Measurements from ENCODE around the gene HDHD5.

Gene HDHD5

GRCh38 chr22:17119481-17120202 is 39.4 kb downstream of the HDHD5 start:
- no peak for DNase-seq

DNA sequence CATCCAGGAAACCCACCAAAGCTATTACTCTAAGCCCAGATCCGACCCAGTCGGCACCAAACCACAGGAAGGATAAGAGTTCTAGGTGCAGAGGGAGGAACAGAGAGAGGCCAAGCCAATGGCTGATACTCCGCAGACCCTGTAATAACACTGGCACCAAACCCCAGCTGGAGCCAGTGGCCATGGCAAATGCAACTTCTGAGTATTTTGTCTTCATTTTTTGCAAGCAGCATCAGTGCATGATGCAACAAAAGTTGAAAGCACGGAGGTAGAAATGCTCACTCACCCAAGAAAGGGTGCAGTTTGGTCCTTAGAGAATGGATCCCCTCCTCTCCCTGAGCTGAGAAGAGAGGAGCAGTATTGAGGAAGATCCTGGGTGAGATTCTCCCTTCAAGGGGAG is 40.7 kb downstream of the HDHD5 start:
- no peak for DNase-seq

DNA sequence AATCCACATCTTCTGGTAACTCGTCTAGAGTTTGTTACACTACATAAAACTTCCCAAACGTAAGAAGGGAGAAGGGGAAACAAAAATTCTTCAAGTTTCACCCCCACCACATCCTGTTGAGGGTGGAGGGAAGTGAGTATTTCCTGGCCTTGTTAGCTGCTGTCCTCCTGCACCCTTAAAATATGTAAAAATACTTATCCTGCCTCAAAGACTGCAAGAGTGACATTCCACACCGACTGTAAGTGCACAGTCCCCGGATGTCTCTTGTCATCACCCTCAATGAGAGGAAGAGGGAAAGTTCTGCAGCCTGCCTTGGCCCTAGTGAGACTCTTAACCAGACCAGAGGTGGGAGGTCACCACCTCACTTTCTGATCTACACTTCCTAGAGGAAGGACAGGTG is 41.2 kb downstream of the HDHD5 start:
- peak; percentile 24 for DNase-seq

DNA sequence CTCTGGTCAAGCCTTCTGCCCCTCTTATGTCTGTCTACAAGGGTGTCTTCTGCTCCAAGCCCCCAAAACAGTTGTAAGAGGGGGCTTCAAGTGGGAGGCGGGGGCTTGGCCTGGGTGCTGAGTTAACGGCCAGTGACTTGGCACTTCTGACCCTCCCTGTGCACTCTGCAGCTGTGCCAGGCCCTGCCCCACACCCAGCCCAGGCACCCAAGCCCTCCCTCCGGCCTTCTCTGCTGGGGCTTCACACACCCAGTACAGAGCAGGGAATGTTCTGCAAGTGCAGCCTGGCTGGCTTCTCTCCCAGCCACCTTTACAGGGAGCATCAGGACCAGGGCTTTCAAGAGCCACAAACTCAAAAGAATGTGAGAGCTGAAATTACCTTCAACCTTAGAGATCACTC is 41.7 kb downstream of the HDHD5 start:
- DNase-seq: no peak

DNA sequence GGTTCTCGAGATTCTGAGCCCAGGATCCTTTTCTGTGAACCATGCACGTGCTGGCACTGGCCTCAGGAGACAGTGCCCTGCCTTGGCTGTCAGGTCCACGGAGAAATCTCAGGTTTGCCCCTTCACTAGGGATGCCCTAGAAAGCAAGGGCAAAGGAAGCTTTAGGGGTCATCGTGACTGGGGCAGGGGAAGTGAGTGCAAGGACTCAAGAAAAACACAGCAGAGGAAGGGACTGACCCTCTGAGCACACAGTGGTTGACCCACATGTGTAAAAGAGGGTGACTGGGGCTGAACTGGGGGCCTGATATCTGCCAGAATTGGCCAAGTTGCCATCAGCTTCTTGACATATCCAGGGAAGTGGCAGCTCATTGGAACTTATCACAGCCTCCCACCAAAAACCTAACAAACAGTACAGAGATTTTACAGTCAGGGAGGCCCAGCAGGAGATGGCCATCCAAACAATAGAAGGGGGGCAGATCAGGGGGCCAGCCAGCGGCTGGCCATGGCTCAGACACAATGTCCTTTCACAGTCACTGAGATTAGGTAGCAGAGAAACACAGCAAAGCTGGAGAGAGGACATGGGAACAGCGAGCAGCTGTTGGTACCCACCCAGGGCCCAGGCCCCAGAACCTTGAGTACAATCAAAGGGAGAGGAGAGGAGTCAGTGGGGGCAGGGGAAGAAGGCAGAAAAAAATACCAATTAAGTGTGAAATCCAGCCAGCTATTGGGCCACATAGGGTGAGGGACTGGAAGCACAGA is 42.3 kb downstream of the HDHD5 start:
- DNase-seq: no peak

GRCh38 chr22:17115945-17116565 is 43.0 kb downstream of the HDHD5 start:
- DNase-seq: no peak

- DNase-seq: no peak
Measured at GRCh38 chr22:17115236-17115635, 43.8 kb downstream of the HDHD5 start.

DNA sequence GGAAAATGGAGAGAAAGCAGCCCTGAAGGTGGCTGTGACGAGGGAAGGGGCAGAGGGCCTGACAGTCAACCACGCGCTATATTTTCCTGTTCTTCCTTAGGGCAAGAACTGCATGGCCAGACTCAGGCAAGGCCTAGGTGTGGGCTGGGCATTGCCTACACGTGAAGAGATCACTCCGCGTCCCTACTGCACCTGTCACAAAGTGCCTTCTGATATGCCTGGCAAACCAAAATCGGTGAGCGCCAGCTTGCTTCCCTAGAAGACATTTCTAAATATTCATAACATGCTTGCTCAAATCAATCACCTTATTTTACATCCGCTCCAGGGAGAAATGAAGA is 44.2 kb downstream of the HDHD5 start:
- DNase-seq: no peak

- no peak for DNase-seq
Measured at GRCh38 chr22:17114173-17114897, 44.7 kb downstream of the HDHD5 start.

GRCh38 chr22:17113600-17113999 is 45.5 kb downstream of the HDHD5 start:
- DNase-seq: no peak

- DNase-seq: no peak
Measured at GRCh38 chr22:17112491-17113042, 46.5 kb downstream of the HDHD5 start.

GRCh38 chr22:17110791-17111550 is 48.1 kb downstream of the HDHD5 start:
- no peak for DNase-seq

GRCh38 chr22:17109976-17110375 is 49.1 kb downstream of the HDHD5 start:
- DNase-seq: no peak

GRCh38 chr22:17109113-17109865 is 49.8 kb downstream of the HDHD5 start:
- DNase-seq: no peak

DNA sequence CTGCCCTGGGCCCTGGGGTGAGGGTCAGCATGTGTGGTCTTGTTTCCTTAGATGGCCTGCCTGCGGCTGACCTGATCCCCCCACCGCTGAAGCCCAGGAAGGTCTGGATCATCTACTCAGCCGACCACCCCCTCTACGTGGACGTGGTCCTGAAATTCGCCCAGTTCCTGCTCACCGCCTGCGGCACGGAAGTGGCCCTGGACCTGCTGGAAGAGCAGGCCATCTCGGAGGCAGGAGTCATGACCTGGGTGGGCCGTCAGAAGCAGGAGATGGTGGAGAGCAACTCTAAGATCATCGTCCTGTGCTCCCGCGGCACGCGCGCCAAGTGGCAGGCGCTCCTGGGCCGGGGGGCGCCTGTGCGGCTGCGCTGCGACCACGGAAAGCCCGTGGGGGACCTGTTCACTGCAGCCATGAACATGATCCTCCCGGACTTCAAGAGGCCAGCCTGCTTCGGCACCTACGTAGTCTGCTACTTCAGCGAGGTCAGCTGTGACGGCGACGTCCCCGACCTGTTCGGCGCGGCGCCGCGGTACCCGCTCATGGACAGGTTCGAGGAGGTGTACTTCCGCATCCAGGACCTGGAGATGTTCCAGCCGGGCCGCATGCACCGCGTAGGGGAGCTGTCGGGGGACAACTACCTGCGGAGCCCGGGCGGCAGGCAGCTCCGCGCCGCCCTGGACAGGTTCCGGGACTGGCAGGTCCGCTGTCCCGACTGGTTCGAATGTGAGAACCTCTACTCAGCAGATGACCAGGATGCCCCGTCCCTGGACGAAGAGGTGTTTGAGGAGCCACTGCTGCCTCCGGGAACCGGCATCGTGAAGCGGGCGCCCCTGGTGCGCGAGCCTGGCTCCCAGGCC is 50.6 kb downstream of the HDHD5 start:
- no peak for DNase-seq

- DNase-seq: no peak
Measured at GRCh38 chr22:17107547-17107810, 51.6 kb downstream of the HDHD5 start.

- peak; percentile 57 for DNase-seq
Measured at GRCh38 chr22:17106785-17107546, 52.1 kb downstream of the HDHD5 start.

DNA sequence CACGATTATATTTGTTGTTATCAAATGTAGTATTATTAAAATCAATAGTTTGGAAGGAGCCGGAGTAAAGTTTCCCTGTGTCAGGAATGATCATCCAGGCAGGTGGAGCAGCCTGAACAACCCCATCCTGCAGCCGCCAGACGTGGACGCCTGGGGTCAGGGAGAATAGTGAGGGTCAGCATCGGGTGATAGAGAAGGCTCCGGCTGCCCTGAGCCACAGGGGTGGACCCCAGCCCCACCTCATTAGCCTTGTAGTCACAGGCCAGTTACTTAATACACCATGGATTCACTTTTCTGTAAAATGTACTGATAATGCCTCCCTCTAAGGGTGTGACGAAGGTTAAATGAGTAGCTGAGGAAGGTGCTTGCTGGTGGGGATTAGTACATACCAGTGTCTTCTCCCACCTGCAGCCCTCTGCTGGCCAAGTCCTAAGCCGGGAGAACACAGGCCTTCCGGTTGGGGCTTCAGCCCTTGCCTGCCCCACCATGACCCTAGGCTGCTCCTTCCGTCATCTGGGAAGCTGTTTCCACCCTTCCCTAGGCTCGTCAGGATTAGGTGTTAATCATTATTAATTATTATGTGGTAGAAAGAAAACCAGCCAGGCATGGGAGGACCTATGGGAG is 52.8 kb downstream of the HDHD5 start:
- DNase-seq: peak; percentile 34

Data from CD4-positive, alpha-beta T cell treated with Interleukin-6 for 4 hours (primary cell).